Activated CD8-positive, alpha-beta memory T cell treated with anti-CD3 and anti-CD28 coated beads for 1 hour (primary cell): Measurements from ENCODE around the gene LCOR.

ENCODE experiments used
- DNase-seq, 2 donors: peaks; one replicate each; pipeline ENCODE4 v3.0.0-alpha.2; 2020; ENCODE audit warnings: low read depth in 1 of 2; ENCODE audit errors: extremely low read depth in 1 of 2

LCOR gene

GRCh38 chr10:97005349-97005748, 173.3 kb downstream of the LCOR start:
- DNase-seq = no peak

GRCh38 chr10:97006364-97006763, 174.3 kb downstream of the LCOR start:
- DNase-seq = no peak

- DNase-seq = no peak
Observed at GRCh38 chr10:97007417-97007816, 175.3 kb downstream of the LCOR start.

- no peak for DNase-seq
Observed at GRCh38 chr10:97010695-97011206, 178.7 kb downstream of the LCOR start.

GRCh38 chr10:97011397-97011796, 179.3 kb downstream of the LCOR start:
- no peak for DNase-seq

- DNase-seq = no peak
Observed at GRCh38 chr10:97012470-97012869, 180.4 kb downstream of the LCOR start.

- DNase-seq = no peak
Observed at GRCh38 chr10:97013568-97013967, 181.5 kb downstream of the LCOR start.

GRCh38 chr10:97013983-97014382, 181.9 kb downstream of the LCOR start:
- DNase-seq = no peak

GRCh38 chr10:97015240-97015639, 183.1 kb downstream of the LCOR start:
- DNase-seq = no peak

GRCh38 chr10:97016728-97017473, 184.8 kb downstream of the LCOR start:
- DNase-seq = no peak

GRCh38 chr10:97017474-97017903, 185.4 kb downstream of the LCOR start:
- DNase-seq = no peak

GRCh38 chr10:97018251-97019212, 186.4 kb downstream of the LCOR start:
- DNase-seq = no peak

GRCh38 chr10:97019213-97019844, 187.2 kb downstream of the LCOR start:
- no peak for DNase-seq

GRCh38 chr10:97020452-97021400, 188.6 kb downstream of the LCOR start:
- DNase-seq = no peak

- no peak for DNase-seq
Observed at GRCh38 chr10:97022616-97023015, 190.5 kb downstream of the LCOR start.

GRCh38 chr10:97023401-97024167, 191.5 kb downstream of the LCOR start:
- no peak for DNase-seq

- no peak for DNase-seq
Observed at GRCh38 chr10:97024168-97025073, 192.3 kb downstream of the LCOR start.

GRCh38 chr10:97025613-97026242, 193.6 kb downstream of the LCOR start:
- DNase-seq = peak in 1 of 2 donors; percentile 24
